ENCODE measurements around the gene CFAP299. TPM values are rescaled to one million over a fixed set of nuclear protein-coding genes. Genes with fewer than 3 reads are reported as not detected.
"Not testable (repeated sequence)": the region's sequence is repeated elsewhere in the genome, so short reads cannot be mapped to it uniquely, and the experiment has no call there.

The CFAP299 gene
- total RNA-seq, 1 donor from 2014 or later: not detected

DNA sequence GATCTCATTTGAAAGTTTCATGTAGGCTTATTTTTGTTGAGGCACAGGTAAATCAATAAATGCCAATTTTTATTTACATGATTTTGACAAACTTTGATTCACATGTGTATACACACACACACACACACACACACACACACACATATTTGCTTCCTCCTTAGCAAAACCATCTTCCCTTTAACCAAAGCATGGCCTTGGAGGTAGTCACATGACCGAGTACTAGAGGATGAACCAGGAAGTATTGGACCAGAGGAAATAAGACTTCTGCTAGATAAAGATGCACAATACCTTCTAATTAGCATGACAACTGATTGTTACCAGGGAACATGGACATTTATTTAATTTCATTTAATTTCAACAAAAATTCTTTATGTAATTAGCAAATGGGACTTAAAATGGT, 23.4 kb upstream of the CFAP299 start:
- H3K27ac Mint-ChIP-seq (ENCODE audit: unreplicated experiment): no peak overlapping the region
- H4K20me1 ChIP-seq (ENCODE audit: insufficient read depth, low read length): no peaks in the 10 kb centered on the region

GRCh38 chr4:80313627-80314026, 21.9 kb upstream of the CFAP299 start:
- FAIRE-seq (no peak), DNase-seq (ENCODE audit: low read depth) (no peak)
- Histone ChIP-seq H3K4me2 (ENCODE audit: low read length) (no peak overlapping the region), H3K27me3 (ENCODE audit: insufficient read depth, low read length) (no peaks in the 10 kb centered on the region), H3K4me3 (ENCODE audit: insufficient read depth, low read depth, low read length) (no peak overlapping the region), H3K9me3 (ENCODE audit: insufficient read depth, low read depth, low read length) (no peaks in the 10 kb centered on the region), H2AFZ (ENCODE audit: low read depth, low read length) (no peak overlapping the region), H3K4me1 (ENCODE audit: insufficient read depth, low read length) (peaks cover 14% of the 10 kb centered on the region), H4K20me1 (ENCODE audit: insufficient read depth, low read length) (no peaks in the 10 kb centered on the region), H3K9ac (ENCODE audit: low read length) (no peak overlapping the region), H3K27ac (ENCODE audit: low read depth, low read length) (no peak overlapping the region), H3K79me2 (ENCODE audit: insufficient read depth, low read length) (no peaks in the 10 kb centered on the region), H3K36me3 (ENCODE audit: insufficient read depth, low read length) (no peaks in the 10 kb centered on the region)
- TF ChIP-seq CTCF (IDR thresholded peaks at IDR 0.05; ENCODE audit: insufficient read depth, low read depth, low read length): no peak
- TF ChIP-seq EZH2 (IDR thresholded peaks at IDR 0.05; ENCODE audit: insufficient read depth, low read length): no peak
- H3K27me3 Mint-ChIP-seq (ENCODE audit: low read depth, unreplicated experiment): no peaks in the 10 kb centered on the region
- no peak overlapping the region for H3K4me3 Mint-ChIP-seq (ENCODE audit: unreplicated experiment)
- peaks cover 13% of the 10 kb centered on the region for H3K4me1 Mint-ChIP-seq (ENCODE audit: low read depth, unreplicated experiment)
- H3K27ac Mint-ChIP-seq (ENCODE audit: unreplicated experiment): no peak overlapping the region
- no peaks in the 10 kb centered on the region for H3K36me3 Mint-ChIP-seq (ENCODE audit: low read depth, unreplicated experiment)
- no peaks in the 10 kb centered on the region for H3K9me3 Mint-ChIP-seq (ENCODE audit: unreplicated experiment)

More for the DNA sequence above, 23.4 kb upstream of the CFAP299 start:
- DNase-seq (ENCODE audit: low read depth): no peak
- Mint-ChIP-seq H3K36me3 (ENCODE audit: low read depth, unreplicated experiment) (no peaks in the 10 kb centered on the region), H3K4me1 (ENCODE audit: low read depth, unreplicated experiment) (peaks cover 27% of the 10 kb centered on the region), H3K9me3 (ENCODE audit: unreplicated experiment) (no peaks in the 10 kb centered on the region), H3K27me3 (ENCODE audit: low read depth, unreplicated experiment) (no peaks in the 10 kb centered on the region), H3K4me3 (ENCODE audit: unreplicated experiment) (no peak overlapping the region)
- Histone ChIP-seq H3K9ac (ENCODE audit: low read length) (no peak overlapping the region), H3K4me3 (ENCODE audit: insufficient read depth, low read depth, low read length) (no peak overlapping the region), H3K79me2 (ENCODE audit: insufficient read depth, low read length) (no peaks in the 10 kb centered on the region), H2AFZ (ENCODE audit: low read depth, low read length) (no peak overlapping the region), H3K4me2 (ENCODE audit: low read length) (no peak overlapping the region), H3K27me3 (ENCODE audit: insufficient read depth, low read length) (no peaks in the 10 kb centered on the region), H3K9me3 (ENCODE audit: insufficient read depth, low read depth, low read length) (no peaks in the 10 kb centered on the region), H3K4me1 (ENCODE audit: insufficient read depth, low read length) (peaks cover 29% of the 10 kb centered on the region), H3K36me3 (ENCODE audit: insufficient read depth, low read length) (no peaks in the 10 kb centered on the region), H3K27ac (ENCODE audit: low read depth, low read length) (no peak overlapping the region)
- no peak for FAIRE-seq
- TF ChIP-seq CTCF (IDR thresholded peaks at IDR 0.05; ENCODE audit: insufficient read depth, low read depth, low read length): no peak
- TF ChIP-seq EZH2 (IDR thresholded peaks at IDR 0.05; ENCODE audit: insufficient read depth, low read length): no peak

DNA sequence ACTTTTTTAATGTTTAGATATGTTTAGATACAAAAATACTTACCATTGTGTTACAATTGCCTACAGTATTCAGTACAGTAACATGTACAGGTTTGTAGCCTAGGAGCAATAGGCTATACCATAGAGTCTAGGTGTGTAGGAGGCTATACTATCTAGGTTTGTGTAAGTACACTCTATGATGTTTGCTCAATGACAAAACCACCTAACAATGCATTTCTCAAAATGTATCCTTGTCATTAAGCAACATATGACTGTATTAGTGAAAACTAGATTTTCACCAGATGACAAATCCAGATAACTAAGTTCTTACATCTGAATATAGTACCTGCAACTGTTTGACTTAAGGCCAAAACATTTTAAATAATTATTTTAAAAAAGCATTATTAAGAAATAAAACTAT, 19.7 kb upstream of the CFAP299 start:
- not testable (repeated sequence) for H3K9me3 ChIP-seq (ENCODE audit: insufficient read depth, low read depth, low read length); H3K4me3 Mint-ChIP-seq (ENCODE audit: unreplicated experiment); H3K27ac Mint-ChIP-seq (ENCODE audit: unreplicated experiment); H3K36me3 Mint-ChIP-seq (ENCODE audit: low read depth, unreplicated experiment); H3K4me3 ChIP-seq (ENCODE audit: insufficient read depth, low read depth, low read length); H4K20me1 ChIP-seq (ENCODE audit: insufficient read depth, low read length); H3K27ac ChIP-seq (ENCODE audit: low read depth, low read length); H3K9ac ChIP-seq (ENCODE audit: low read length); H2AFZ ChIP-seq (ENCODE audit: low read depth, low read length); H3K4me1 ChIP-seq (ENCODE audit: insufficient read depth, low read length); H3K9me3 Mint-ChIP-seq (ENCODE audit: unreplicated experiment); H3K27me3 ChIP-seq (ENCODE audit: insufficient read depth, low read length); H3K36me3 ChIP-seq (ENCODE audit: insufficient read depth, low read length); H3K79me2 ChIP-seq (ENCODE audit: insufficient read depth, low read length); DNase-seq (ENCODE audit: low read depth); H3K27me3 Mint-ChIP-seq (ENCODE audit: low read depth, unreplicated experiment); H3K4me1 Mint-ChIP-seq (ENCODE audit: low read depth, unreplicated experiment); H3K4me2 ChIP-seq (ENCODE audit: low read length); FAIRE-seq
